Measurements from ENCODE around the gene RBM7.
A peak's percentile ranks its signal among the peaks of the same experiment; 100 is the strongest.

Gene RBM7

GRCh38 chr11:114400216-114400914 is at the start of gene RBM7, which contains the start of gene C11orf71:
RBM7 (plus strand) TSS chr11:114400666; CDS start chr11:114400672, 6 bp downstream.
C11orf71 (minus strand) TSS chr11:114400511; CDS start chr11:114400331, 180 bp downstream.
- DNase-seq (ENCODE audit: low read depth), result peak; percentile 98

- DNase-seq (ENCODE audit: low read depth), result no peak
Measured at GRCh38 chr11:114353443-114353842, 47.0 kb upstream of the RBM7 start.

- DNase-seq (ENCODE audit: low read depth), result no peak
Measured at GRCh38 chr11:114354076-114354475, 46.4 kb upstream of the RBM7 start.

- DNase-seq (ENCODE audit: low read depth), result no peak
Measured at GRCh38 chr11:114358716-114359115, 41.8 kb upstream of the RBM7 start.

GRCh38 chr11:114359342-114359741 is 41.1 kb upstream of the RBM7 start:
- DNase-seq (ENCODE audit: low read depth), result no peak

GRCh38 chr11:114362326-114362725 is 38.1 kb upstream of the RBM7 start:
- DNase-seq (ENCODE audit: low read depth), result no peak

GRCh38 chr11:114362958-114363357 is 37.5 kb upstream of the RBM7 start:
- DNase-seq (ENCODE audit: low read depth), result no peak

GRCh38 chr11:114366331-114367243 is 33.9 kb upstream of the RBM7 start:
- no peak for DNase-seq (ENCODE audit: low read depth)

- DNase-seq (ENCODE audit: low read depth), result no peak
Measured at GRCh38 chr11:114367244-114367957, 33.1 kb upstream of the RBM7 start.

GRCh38 chr11:114368918-114369680 is 31.4 kb upstream of the RBM7 start:
- DNase-seq (ENCODE audit: low read depth), result no peak

GRCh38 chr11:114375052-114375451 is 25.4 kb upstream of the RBM7 start:
- no peak for DNase-seq (ENCODE audit: low read depth)

- no peak for DNase-seq (ENCODE audit: low read depth)
Measured at GRCh38 chr11:114377612-114378267, 22.7 kb upstream of the RBM7 start.

- DNase-seq (ENCODE audit: low read depth), result no peak
Measured at GRCh38 chr11:114379394-114380069, 20.9 kb upstream of the RBM7 start.

GRCh38 chr11:114382509-114382908 is 18.0 kb upstream of the RBM7 start:
- DNase-seq (ENCODE audit: low read depth), result no peak

GRCh38 chr11:114384487-114384886 is 16.0 kb upstream of the RBM7 start:
- no peak for DNase-seq (ENCODE audit: low read depth)

GRCh38 chr11:114386131-114386530 is 14.3 kb upstream of the RBM7 start:
- DNase-seq (ENCODE audit: low read depth), result no peak

- no peak for DNase-seq (ENCODE audit: low read depth)
Measured at GRCh38 chr11:114386545-114386944, 13.9 kb upstream of the RBM7 start.

- no peak for DNase-seq (ENCODE audit: low read depth)
Measured at GRCh38 chr11:114392735-114393667, 7.5 kb upstream of the RBM7 start.

- DNase-seq (ENCODE audit: low read depth), result no peak
Measured at GRCh38 chr11:114395736-114396135, 4.7 kb upstream of the RBM7 start.

All from CMK (cell line).